A549 (cell line): ENCODE data around the gene HRK.

Source experiments
- CEBPB ChIP-seq, 2 experiments: fragments of >200 bp in 1 of 2; sonication (Bioruptor Twin) in 1 of 2; formaldehyde crosslinking in 1 of 2; IDR thresholded peaks; 2 replicates each; pipeline ENCODE4 v1.6.1; 2012 to 2016
- EP300 ChIP-seq, 2 experiments: fragments of >200 bp; sonication (Bioruptor Twin); formaldehyde crosslinking; IDR thresholded peaks; 2 replicates in 1 of 2; 3 replicates in 1 of 2; pipeline ENCODE4 v1.6.1; 2016 to 2017
- MAFK ChIP-seq: fragments of 450-650 bp; IDR thresholded peaks from 2 replicates; pipeline ENCODE4 v1.6.1; 2014; ENCODE audit not compliant: partially characterized antibody
- POLR2A ChIP-seq: IDR thresholded peaks from 2 replicates; pipeline ENCODE4 v1.6.1; 2012; ENCODE audit warnings: mild to moderate bottlenecking, low read length
- RAD21 ChIP-seq, 2 experiments: fragments of >200 bp in 1 of 2; sonication (Bioruptor Twin) in 1 of 2; formaldehyde crosslinking in 1 of 2; IDR thresholded peaks in 1 of 2; conservative IDR thresholded peaks in 1 of 2; 2 replicates in 1 of 2; 3 replicates in 1 of 2; pipeline ENCODE4 v1.6.1; 2012 to 2018; ENCODE audit warnings: inconsistent platforms in 1 of 2
- RCOR1 ChIP-seq: fragments of 150-350 bp; IDR thresholded peaks from 2 replicates; pipeline ENCODE4 v1.6.1; 2014; ENCODE audit warnings: antibody characterized with exemption, low read length, low read depth
- SMC3 ChIP-seq: fragments of >200 bp; sonication (Bioruptor Twin); formaldehyde crosslinking; IDR thresholded peaks from 3 replicates; pipeline ENCODE4 v1.6.1; 2018; ENCODE audit warnings: inconsistent platforms
- SREBF2 ChIP-seq: fragments of 450-650 bp; IDR thresholded peaks from 2 replicates; pipeline ENCODE4 v1.6.1; 2014; ENCODE audit warnings: mild to moderate bottlenecking, moderate library complexity
- USF2 ChIP-seq: fragments of 450-650 bp; IDR thresholded peaks from 2 replicates; pipeline ENCODE4 v1.6.1; 2014; ENCODE audit warnings: antibody characterized with exemption
- TF ChIP-seq, protein P1 (sequence below): IDR thresholded peaks from 2 replicates; pipeline ENCODE4 v1.6.1; 2012
- TF ChIP-seq, protein P2 (sequence below): fragments of >200 bp; sonication (Bioruptor Twin); formaldehyde crosslinking; IDR thresholded peaks from 3 replicates; pipeline ENCODE4 v1.5.1; 2016
- TF ChIP-seq, protein P3 (sequence below): fragments of 250-450 bp; sonication (Bioruptor Pico); IDR thresholded peaks from 2 replicates; pipeline ENCODE4 v1.5.0; 2021; ENCODE audit warnings: mild to moderate bottlenecking, moderate library complexity, borderline replicate concordance

GRCh38 chr12:116859079-116859478, 22.2 kb downstream of the HRK start:
- TF ChIP-seq, protein P1, sequence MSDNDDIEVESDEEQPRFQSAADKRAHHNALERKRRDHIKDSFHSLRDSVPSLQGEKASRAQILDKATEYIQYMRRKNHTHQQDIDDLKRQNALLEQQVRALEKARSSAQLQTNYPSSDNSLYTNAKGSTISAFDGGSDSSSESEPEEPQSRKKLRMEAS, result no peak
- TF ChIP-seq MAFK (no peak), RAD21 (conservative IDR thresholded peaks at IDR 0.05 in 1 of 2, IDR thresholded peaks at IDR 0.05 in 1 of 2) (no peak), POLR2A (no peak), SREBF2 (no peak), SMC3 (no peak), RCOR1 (no peak), CEBPB (IDR thresholded peaks at IDR 0.05) (no peak), EP300 (IDR thresholded peaks at IDR 0.05) (no peak), USF2 (no peak)
- TF ChIP-seq, protein P2, sequence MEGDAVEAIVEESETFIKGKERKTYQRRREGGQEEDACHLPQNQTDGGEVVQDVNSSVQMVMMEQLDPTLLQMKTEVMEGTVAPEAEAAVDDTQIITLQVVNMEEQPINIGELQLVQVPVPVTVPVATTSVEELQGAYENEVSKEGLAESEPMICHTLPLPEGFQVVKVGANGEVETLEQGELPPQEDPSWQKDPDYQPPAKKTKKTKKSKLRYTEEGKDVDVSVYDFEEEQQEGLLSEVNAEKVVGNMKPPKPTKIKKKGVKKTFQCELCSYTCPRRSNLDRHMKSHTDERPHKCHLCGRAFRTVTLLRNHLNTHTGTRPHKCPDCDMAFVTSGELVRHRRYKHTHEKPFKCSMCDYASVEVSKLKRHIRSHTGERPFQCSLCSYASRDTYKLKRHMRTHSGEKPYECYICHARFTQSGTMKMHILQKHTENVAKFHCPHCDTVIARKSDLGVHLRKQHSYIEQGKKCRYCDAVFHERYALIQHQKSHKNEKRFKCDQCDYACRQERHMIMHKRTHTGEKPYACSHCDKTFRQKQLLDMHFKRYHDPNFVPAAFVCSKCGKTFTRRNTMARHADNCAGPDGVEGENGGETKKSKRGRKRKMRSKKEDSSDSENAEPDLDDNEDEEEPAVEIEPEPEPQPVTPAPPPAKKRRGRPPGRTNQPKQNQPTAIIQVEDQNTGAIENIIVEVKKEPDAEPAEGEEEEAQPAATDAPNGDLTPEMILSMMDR, result no peak
- TF ChIP-seq, protein P3, sequence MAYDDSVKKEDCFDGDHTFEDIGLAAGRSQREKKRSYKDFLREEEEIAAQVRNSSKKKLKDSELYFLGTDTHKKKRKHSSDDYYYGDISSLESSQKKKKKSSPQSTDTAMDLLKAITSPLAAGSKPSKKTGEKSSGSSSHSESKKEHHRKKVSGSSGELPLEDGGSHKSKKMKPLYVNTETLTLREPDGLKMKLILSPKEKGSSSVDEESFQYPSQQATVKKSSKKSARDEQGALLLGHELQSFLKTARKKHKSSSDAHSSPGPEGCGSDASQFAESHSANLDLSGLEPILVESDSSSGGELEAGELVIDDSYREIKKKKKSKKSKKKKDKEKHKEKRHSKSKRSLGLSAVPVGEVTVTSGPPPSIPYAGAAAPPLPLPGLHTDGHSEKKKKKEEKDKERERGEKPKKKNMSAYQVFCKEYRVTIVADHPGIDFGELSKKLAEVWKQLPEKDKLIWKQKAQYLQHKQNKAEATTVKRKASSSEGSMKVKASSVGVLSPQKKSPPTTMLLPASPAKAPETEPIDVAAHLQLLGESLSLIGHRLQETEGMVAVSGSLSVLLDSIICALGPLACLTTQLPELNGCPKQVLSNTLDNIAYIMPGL (CRISPR knock-in tag), result no peak
